GM18873 (cell line): ENCODE data around the gene AIFM3.
"Not testable (repeated sequence)": the region's sequence is repeated elsewhere in the genome, so short reads cannot be mapped to it uniquely, and the experiment has no call there.

Source experiments
- ATAC-seq: cut with Tn5 transposase; IDR thresholded peaks from one replicate; pipeline ENCODE4 v1.9.1; 2021; ENCODE audit warnings: mild to moderate bottlenecking, moderate library complexity, moderate number of reproducible peaks; ENCODE audit not compliant: unreplicated experiment, low FRiP score

Gene AIFM3

DNA sequence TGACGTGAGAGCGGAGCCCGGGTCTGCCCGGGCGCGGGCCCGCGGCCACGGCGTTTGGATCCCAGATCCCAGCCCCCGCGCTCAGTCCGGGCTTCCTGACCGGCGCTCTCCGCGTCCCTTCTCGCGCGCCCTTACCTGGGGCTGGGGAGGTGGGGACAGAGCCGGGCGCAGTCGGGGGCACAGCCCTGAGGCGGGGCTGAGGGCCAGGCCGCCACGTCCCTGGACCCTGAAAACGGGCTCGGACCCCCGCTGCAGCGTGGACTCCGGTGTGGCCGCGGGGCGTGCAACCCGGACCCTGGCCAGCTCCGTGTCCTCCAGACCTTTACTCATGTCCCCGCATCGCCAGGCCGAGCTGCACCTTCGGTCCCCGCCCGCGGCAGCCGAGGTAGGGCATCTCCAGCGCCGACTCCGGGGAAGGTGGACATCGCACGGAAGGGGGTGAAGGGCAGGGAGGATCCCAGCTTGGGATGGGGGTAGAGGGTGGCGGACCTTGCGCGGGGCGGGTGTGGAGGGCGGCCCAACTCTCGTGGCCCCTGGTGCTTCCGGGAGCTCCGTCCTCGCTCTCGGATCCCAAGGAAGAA lies 9.9 kb upstream of the AIFM3 start:
- ATAC-seq = no peak

- ATAC-seq = no peak
Measured at GRCh38 chr22:20957683-20958431, 9.2 kb upstream of the AIFM3 start.

- no peak for ATAC-seq
Measured at GRCh38 chr22:20959578-20960461, 7.2 kb upstream of the AIFM3 start.

- no peak for ATAC-seq
Measured at GRCh38 chr22:20960609-20961008, 6.4 kb upstream of the AIFM3 start.

DNA sequence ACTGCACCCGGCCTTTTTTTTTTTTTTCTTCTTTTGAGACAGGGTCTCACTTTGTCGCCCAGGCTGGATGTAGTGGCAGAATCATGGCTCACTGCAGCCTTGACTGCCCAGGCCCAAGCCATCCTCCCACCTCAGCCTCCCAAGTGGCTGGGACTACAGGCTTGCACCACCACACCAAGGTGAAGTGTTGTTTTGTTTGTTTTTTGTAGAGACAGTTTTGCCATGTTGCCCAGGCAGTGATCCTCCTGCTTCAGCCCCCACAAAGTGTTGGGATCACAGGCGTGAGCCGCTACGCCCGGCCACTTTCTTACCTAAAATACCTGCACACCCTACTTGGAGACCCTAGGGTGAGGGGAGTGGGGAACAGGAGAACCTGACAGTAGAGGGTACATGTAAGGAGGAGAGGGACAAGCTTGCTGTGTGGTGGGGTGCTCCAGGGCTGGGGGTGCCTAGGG lies 4.5 kb upstream of the AIFM3 start:
- ATAC-seq = no peak

- ATAC-seq = no peak
Measured at GRCh38 chr22:20963201-20964052, 3.6 kb upstream of the AIFM3 start.

- no peak for ATAC-seq
Measured at GRCh38 chr22:20964090-20964798, 2.8 kb upstream of the AIFM3 start.

DNA sequence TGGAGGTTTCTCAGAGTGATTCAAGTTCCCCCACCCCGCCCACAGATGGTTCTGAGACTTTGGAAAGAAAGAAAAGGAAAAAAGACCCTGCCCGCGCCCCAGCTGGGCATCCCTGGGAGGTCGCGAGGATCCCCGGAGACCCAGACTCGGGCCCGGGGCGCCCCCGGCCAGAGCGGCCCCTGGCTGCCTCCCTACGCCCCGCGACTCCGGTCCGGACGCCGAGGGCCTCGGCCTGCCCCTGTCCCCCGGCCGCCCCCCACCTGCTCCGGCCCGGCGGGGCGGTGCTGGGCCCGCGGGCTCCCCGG lies 2.3 kb upstream of the AIFM3 start:
- ATAC-seq = no peak

GRCh38 chr22:20965104-20965887 lies 1.8 kb upstream of the AIFM3 start:
- no peak for ATAC-seq

GRCh38 chr22:20965888-20966855 lies 883 bp upstream of the AIFM3 start:
- no peak for ATAC-seq

- ATAC-seq = no peak
Measured at GRCh38 chr22:20967697-20968211, 699 bp downstream of the AIFM3 start.

GRCh38 chr22:20968281-20968977 lies 1.4 kb downstream of the AIFM3 start:
- no peak for ATAC-seq

GRCh38 chr22:20970939-20971657 lies 4.0 kb downstream of the AIFM3 start:
- ATAC-seq = no peak

DNA sequence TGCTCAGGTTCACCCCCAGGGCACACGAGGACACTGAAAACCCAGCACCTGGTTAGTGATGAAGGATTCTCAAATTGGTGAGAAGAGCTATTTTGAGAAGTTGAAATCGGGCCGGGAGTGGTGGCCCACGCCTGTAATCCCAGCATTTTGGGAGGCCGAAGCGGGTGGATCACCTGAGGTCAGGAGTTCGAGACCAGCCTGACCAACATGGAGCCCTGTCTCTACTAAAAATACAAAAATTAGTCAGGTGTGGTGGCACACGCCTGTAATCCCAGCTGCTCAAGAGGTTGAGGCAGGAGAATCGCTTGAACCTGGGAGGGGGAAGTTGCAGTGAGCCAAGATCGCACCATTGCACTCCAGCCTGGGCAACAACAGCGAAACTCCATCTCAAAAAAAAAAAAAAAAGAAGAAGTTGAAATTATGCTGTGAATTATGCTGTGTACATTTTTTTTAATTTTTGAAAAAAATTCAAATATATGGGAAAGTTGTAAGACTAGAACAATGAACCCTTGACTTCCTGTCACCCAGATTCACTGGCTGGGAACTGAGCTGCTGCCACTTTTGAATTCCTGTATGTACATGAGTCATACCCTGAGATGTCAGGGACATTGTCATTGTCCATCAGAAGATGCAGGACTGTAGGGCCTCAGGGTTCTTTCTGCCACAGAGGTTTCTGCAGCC lies 5.1 kb downstream of the AIFM3 start:
- not testable (repeated sequence) for ATAC-seq

DNA sequence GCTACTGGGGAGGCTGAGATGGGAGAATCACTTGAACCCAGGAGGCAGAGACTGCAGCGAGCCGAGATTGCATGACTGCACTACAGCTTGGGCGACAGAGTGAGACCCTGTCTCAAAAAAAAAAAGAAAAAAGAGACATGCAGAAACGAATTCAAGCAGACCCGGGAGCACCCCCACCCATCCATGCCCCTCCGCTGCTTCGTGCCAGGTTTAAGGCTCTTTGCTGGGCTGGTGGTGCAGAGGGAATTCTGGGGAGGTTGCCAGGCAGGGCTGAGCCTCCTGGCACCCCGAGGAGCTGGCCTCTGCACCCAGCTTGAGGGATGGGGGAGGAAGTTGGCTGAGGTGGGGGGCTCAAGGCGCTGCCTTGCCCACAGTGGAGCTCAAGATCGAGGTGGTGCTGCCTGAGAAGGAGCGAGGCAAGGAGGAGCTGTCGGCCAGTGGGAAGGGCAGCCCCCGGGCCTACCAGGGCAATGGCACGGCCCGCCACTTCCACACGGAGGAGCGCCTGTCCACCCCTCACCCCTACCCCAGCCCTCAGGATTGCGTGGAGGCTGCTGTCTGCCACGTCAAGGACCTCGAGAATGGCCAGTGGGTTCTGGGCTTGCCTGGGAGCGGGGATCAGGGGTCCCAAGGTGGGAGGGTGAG lies 6.0 kb downstream of the AIFM3 start:
- ATAC-seq = no peak
